Spleen (tissue), 11 donors: ENCODE data around the gene TMCC1. TPM values are rescaled to one million over a fixed set of nuclear protein-coding genes. Genes with fewer than 3 reads are reported as not detected.

Source experiments
- DNase-seq: peaks from one replicate; pipeline ENCODE4 v3.0.0-alpha.2; 2020
- H3K27ac ChIP-seq, 8 donors: fragments of 200-600 bp; sonication (generic) in 7 of 8; 1 replicate in 4 of 8; 2 replicates in 4 of 8; pipeline versions ENCODE4 v1.5.0 to v1.8.0; 2016 to 2021; ENCODE audit warnings: inconsistent platforms in 4 of 8, mild to moderate bottlenecking in 4 of 8, moderate library complexity in 1 of 8
- H3K27me3 ChIP-seq, 7 donors: fragments of 200-600 bp; sonication (generic) in 6 of 7; replicated peaks in 1 of 7; 1 replicate in 4 of 7; 2 replicates in 3 of 7; pipeline versions ENCODE4 v1.5.0 to v1.8.0; 2016 to 2021; ENCODE audit warnings: inconsistent platforms in 3 of 7, mild to moderate bottlenecking in 1 of 7
- H3K36me3 ChIP-seq, 6 donors: fragments of 200-600 bp; sonication (generic) in 5 of 6; 1 replicate in 4 of 6; 2 replicates in 2 of 6; pipeline versions ENCODE4 v1.5.0 to v1.8.0; 2016 to 2021; ENCODE audit warnings: inconsistent platforms in 2 of 6
- H3K4me1 ChIP-seq, 6 donors: fragments of 200-600 bp; sonication (generic) in 5 of 6; 1 replicate in 3 of 6; 2 replicates in 3 of 6; pipeline versions ENCODE4 v1.5.0 to v1.8.0; 2016 to 2021; ENCODE audit warnings: inconsistent platforms in 3 of 6
- H3K4me3 ChIP-seq, 8 donors: fragments of 200-600 bp; sonication (generic) in 7 of 8; 1 replicate in 4 of 8; 2 replicates in 4 of 8; pipeline versions ENCODE4 v1.5.0 to v1.8.0; 2016 to 2021; ENCODE audit warnings: inconsistent platforms in 4 of 8, mild to moderate bottlenecking in 4 of 8, moderate library complexity in 2 of 8
- H3K9me3 ChIP-seq, 8 donors: fragments of 200-600 bp; sonication (generic) in 7 of 8; 1 replicate in 4 of 8; 2 replicates in 4 of 8; pipeline versions ENCODE4 v1.5.0 to v1.8.0; 2016 to 2021; ENCODE audit warnings: inconsistent platforms in 4 of 8
- POLR2A ChIP-seq, 3 donors: fragments of 450-650 bp; IDR thresholded peaks; one replicate each; pipeline ENCODE4 v1.5.1; 2017; ENCODE audit warnings: antibody characterized with exemption in 3 of 3, mild to moderate bottlenecking in 1 of 3
- POLR2AphosphoS5 ChIP-seq, 3 donors: sonication (generic); formaldehyde crosslinking; IDR thresholded peaks; one replicate each; pipeline ENCODE4 v1.5.1; 2017; ENCODE audit warnings: antibody characterized with exemption in 3 of 3
- WGBS, 5 donors: extraction: QIAGEN DNeasy Blood & Tissue Kit in 3 of 5; methylation state at CpG; one replicate each; pipeline versions ENCODE4 v1.1.5 to v1.1.7; 2013 to 2018; 5-methylcytosine and 5-hydroxymethylcytosine counted together
- intact Hi-C: fragments of 100-400 bp; cut with DNase I; formaldehyde crosslinking; loops from one replicate; pipeline ENCODE4 v1.15.0; 2023; ENCODE audit warnings: low total_unique reads
- polyA plus RNA-seq, 3 donors: library from polyadenylated mRNA; stranded (reverse); fragments of 200-250 nt; gene quantifications; one replicate each; pipeline ENCODE4 v1.2.1, GENCODE V29; 2013
- total RNA-seq, 7 donors: library from RNA; depleted of rRNA in 3 of 7; stranded (reverse); fragments of >200 nt in 3 of 7; fragmentation: NEBNext Ultra II Directional in 4 of 7; extraction: Animal tissue kit (Norgen Biotek cat#: 25700) in 4 of 7; gene quantifications; one replicate each; pipeline versions ENCODE4 v1.1.0 to v1.2.1, GENCODE V29; 2016 to 2021
- TF ChIP-seq, protein P1 (sequence below), 11 experiments: fragments of 200-600 bp in 7 of 11; fragments of 450-650 bp in 4 of 11; sonication (generic) in 4 of 11; IDR thresholded peaks in 8 of 11; conservative IDR thresholded peaks in 3 of 11; 1 replicate in 7 of 11; 2 replicates in 4 of 11; pipeline versions ENCODE4 v1.4.0 to v1.8.0; 2016 to 2021; ENCODE audit warnings: antibody characterized with exemption in 11 of 11, inconsistent platforms in 4 of 11, mild to moderate bottlenecking in 1 of 11
- donor health status: healthy with polysubstance abuse.
- donor health status: DM: no; HTN: no; CAD: no; lungs with moderate emphysema.
- donor health status: DM: no; HTN: no; CAD: no.
- donor health status: Bipolar disorder and iron deficiency.
- donor health status: healthy.
- donor health status: DM: no; HTN: no; CAD: no.
- donor health status: DM: yes; HTN: yes; CAD: no.

The TMCC1 gene
- total and polyA plus RNA-seq, 10 donors: 4.5 to 45.5 (median 32.5) TPM

DNA sequence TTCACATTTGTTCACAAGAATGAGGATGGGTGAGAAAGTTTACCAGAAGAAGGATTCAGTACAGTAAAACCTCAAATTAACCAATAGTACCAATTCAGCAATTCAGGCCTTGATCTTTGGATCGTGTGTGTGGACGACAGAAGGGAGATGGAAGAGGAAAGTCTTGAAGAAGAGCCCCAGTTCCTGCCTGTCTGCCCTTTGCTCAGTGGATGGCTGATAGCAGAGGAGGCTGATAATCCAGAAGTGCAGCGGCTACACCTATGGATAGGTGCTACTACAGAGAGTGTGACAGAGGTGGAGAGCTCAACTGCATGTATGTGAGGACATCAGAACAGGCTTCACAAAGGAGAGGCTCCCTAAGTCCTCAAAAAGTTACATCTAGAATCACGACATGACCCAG lies 257.9 kb downstream of the TMCC1 start:
- H3K4me1 ChIP-seq: no peaks in the 10 kb centered on the region
- 87 to 98% (median 95%) methylated on average over 4 of the region's 4 CpGs for WGBS, 5 donors
- no peak overlapping the region for H3K27ac ChIP-seq
- H3K9me3 ChIP-seq: no peaks in the 10 kb centered on the region
- intact Hi-C loops: no loop called here
- no peak for DNase-seq
- H3K4me3 ChIP-seq: no peak overlapping the region
- TF ChIP-seq POLR2A (IDR thresholded peaks at IDR 0.05): no peak
- no peak for TF ChIP-seq POLR2AphosphoS5 (IDR thresholded peaks at IDR 0.05)
- TF ChIP-seq, protein P1, sequence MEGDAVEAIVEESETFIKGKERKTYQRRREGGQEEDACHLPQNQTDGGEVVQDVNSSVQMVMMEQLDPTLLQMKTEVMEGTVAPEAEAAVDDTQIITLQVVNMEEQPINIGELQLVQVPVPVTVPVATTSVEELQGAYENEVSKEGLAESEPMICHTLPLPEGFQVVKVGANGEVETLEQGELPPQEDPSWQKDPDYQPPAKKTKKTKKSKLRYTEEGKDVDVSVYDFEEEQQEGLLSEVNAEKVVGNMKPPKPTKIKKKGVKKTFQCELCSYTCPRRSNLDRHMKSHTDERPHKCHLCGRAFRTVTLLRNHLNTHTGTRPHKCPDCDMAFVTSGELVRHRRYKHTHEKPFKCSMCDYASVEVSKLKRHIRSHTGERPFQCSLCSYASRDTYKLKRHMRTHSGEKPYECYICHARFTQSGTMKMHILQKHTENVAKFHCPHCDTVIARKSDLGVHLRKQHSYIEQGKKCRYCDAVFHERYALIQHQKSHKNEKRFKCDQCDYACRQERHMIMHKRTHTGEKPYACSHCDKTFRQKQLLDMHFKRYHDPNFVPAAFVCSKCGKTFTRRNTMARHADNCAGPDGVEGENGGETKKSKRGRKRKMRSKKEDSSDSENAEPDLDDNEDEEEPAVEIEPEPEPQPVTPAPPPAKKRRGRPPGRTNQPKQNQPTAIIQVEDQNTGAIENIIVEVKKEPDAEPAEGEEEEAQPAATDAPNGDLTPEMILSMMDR (IDR thresholded peaks at IDR 0.05 in 8 of 11, conservative IDR thresholded peaks at IDR 0.05 in 3 of 11): no peak
- H3K27me3 ChIP-seq: no peaks in the 10 kb centered on the region
- no peaks in the 10 kb centered on the region for H3K36me3 ChIP-seq

DNA sequence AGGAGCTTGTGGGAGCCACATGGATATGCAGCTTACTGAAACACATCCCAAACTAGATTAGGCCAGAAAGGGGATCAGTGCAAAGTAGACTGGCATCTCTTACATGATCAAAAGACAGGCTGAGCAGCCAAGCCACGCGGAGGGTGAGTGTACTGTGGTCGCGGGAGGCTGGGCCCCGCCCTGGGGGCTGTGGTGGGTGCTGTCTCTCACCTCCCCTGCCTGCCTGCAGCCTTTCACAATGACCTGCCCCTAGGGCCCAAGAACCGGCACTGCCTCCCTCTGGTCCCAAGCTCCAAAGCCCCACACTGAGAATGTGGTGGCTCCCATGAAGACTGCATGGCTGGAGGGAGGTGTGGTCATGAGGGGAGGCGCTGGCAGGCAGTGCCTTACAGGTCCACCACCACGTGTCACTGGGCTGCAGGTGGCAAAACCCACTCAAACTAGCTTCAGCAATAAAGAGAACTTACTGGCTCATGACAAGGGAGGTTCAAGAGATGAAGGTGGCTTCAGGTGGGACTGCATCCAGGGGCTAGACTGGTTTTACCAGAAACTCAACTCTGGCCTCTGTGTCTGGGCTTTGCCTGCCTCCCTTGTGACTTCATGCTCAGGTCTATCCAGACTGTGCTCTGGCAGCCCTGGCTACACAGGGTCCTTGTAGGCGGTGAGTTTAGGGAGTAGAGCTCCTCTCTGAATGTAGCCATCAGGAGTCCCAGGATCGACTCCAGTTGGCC lies 259.6 kb downstream of the TMCC1 start:
- H3K4me1 ChIP-seq: peaks cover 0 to 1% (median 0%) of the 10 kb centered on the region in 6 donors
- WGBS, 5 donors: 83 to 93% (median 86%) methylated on average over 10 of the region's 10 CpGs
- no peak for DNase-seq
- H3K27me3 ChIP-seq: no peaks in the 10 kb centered on the region
- H3K27ac ChIP-seq: no peak overlapping the region
- no peaks in the 10 kb centered on the region for H3K36me3 ChIP-seq
- H3K4me3 ChIP-seq: no peak overlapping the region
- no peaks in the 10 kb centered on the region for H3K9me3 ChIP-seq
- intact Hi-C loops: loop anchor here (5.0 kb wide), 1 partner anchor 298 kb away; no protein-coding TSS in a partner anchor
- TF ChIP-seq, protein P1 (IDR thresholded peaks at IDR 0.05 in 8 of 11, conservative IDR thresholded peaks at IDR 0.05 in 3 of 11): no peak
- no peak for TF ChIP-seq POLR2A (IDR thresholded peaks at IDR 0.05)
- no peak for TF ChIP-seq POLR2AphosphoS5 (IDR thresholded peaks at IDR 0.05)

DNA sequence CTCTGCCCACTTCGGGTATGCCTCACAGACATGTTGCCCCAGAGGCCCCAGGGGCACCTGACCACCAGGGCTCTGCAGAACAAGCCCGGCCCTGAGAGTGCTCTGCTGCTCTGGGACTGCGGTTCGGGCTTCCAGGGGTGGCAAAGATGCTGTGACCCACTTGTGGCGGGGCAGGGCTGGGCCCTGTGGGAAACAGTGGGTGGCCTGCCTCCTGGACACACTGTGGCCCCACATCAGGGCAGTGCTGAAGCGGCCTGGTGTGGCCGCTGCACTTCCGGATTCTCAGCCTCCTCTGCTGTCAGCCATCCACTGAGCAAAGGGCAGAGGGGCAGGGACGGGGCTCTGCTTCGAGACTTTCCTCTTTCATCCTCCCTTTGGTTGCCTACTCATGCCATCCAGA lies 260.5 kb downstream of the TMCC1 start:
- H3K27me3 ChIP-seq: no peaks in the 10 kb centered on the region
- peaks cover 3 to 11% (median 5%) of the 10 kb centered on the region in 6 donors for H3K4me1 ChIP-seq
- H3K27ac ChIP-seq: no peak overlapping the region
- no peak overlapping the region for H3K4me3 ChIP-seq
- intact Hi-C loops: loop anchor here (5.0 kb wide), 1 partner anchor 299 kb away; no protein-coding TSS in a partner anchor
- 90 to 98% (median 94%) methylated on average over 6 to 10 of the region's 10 CpGs for WGBS, 5 donors
- H3K9me3 ChIP-seq: no peaks in the 10 kb centered on the region
- TF ChIP-seq, protein P1 (IDR thresholded peaks at IDR 0.05 in 8 of 11, conservative IDR thresholded peaks at IDR 0.05 in 3 of 11): no peak
- no peak for TF ChIP-seq POLR2A (IDR thresholded peaks at IDR 0.05)
- no peak for TF ChIP-seq POLR2AphosphoS5 (IDR thresholded peaks at IDR 0.05)
- H3K36me3 ChIP-seq: no peaks in the 10 kb centered on the region
- no peak for DNase-seq

DNA sequence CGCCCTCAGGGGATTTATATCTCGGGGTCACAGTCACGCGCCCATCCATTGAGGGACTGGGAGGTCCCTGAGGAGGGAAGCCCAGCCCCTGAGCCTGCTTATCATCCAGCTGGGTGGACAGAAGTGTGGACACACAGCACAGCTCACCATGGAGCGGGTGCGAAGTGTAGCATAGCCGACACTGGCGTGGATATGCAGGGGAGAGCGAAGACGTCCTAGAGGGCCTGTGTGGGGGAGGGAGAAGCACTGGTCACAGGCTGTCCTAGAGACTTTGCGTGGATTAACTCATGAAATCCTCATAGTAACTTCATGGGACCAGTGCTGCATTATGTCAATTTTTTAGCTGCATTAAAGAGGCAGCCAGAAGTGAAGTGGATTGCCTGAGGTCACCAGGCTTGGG lies 261.0 kb downstream of the TMCC1 start:
- Histone ChIP-seq H3K27me3 (no peaks in the 10 kb centered on the region), H3K36me3 (no peaks in the 10 kb centered on the region), H3K27ac (no peak overlapping the region), H3K9me3 (no peaks in the 10 kb centered on the region), H3K4me3 (no peak overlapping the region), H3K4me1 (peaks cover 7 to 15% (median 9%) of the 10 kb centered on the region in 6 donors)
- intact Hi-C loops: loop anchor here (5.0 kb wide), 1 partner anchor 300 kb away; no protein-coding TSS in a partner anchor
- 80 to 95% (median 91%) methylated on average over 11 of the region's 11 CpGs for WGBS, 5 donors
- no peak for DNase-seq
- TF ChIP-seq, protein P1 (IDR thresholded peaks at IDR 0.05 in 8 of 11, conservative IDR thresholded peaks at IDR 0.05 in 3 of 11): no peak
- TF ChIP-seq POLR2AphosphoS5 (IDR thresholded peaks at IDR 0.05) (no peak), POLR2A (IDR thresholded peaks at IDR 0.05) (no peak)
